Measurements from ENCODE around the gene GVQW3.

- TF ChIP-seq POLR2A (IDR thresholded peaks at IDR 0.05) (peak in 1 of 2 donors; percentile 43), CTCF (IDR thresholded peaks at IDR 0.05) (peak in 3 of 12 donors; percentile 6 to 25 (median 13))
Measured at GRCh38 chr11:76445121-76446084, 64.3 kb downstream of the GVQW3 start.

All from heart left ventricle (tissue), 13 donors.